H1 (cell line): Measurements from ENCODE around the gene CNNM2. TPM values are rescaled to one million over a fixed set of nuclear protein-coding genes. Genes with fewer than 3 reads are reported as not detected.

Source experiments
- ASH2L ChIP-seq: fragments of 200-600, 300-600 bp; sonication (generic); IDR thresholded peaks from one replicate; pipeline ENCODE4 v1.7.1; 2017; ENCODE audit warnings: low read length
- RXRA ChIP-seq: IDR thresholded peaks from 2 replicates; pipeline ENCODE4 v1.6.1; 2011; ENCODE audit warnings: low read depth, mild to moderate bottlenecking, low read length, moderate library complexity; ENCODE audit not compliant: insufficient read depth
- TBP ChIP-seq: IDR thresholded peaks from 2 replicates; pipeline ENCODE4 v1.6.1; 2011; ENCODE audit warnings: low read depth, low read length, improper control_type of control experiment
- polyA plus RNA-seq, 7 experiments: library from polyadenylated mRNA; depleted of rRNA in 3 of 7; stranded (reverse) in 5 of 7; unstranded in 2 of 7; fragments of >200 nt in 5 of 7; fragments of 200-250 nt in 2 of 7; gene quantifications; 1 replicate in 5 of 7; 2 replicates in 1 of 7; 4 replicates in 1 of 7; pipeline versions ENCODE4 v1.2.1 to v1.2.3, GENCODE V29; 2011 to 2013; ENCODE audit warnings: missing spikeins in 2 of 7, mixed read lengths in 2 of 7
- total RNA-seq: library from RNA; stranded (reverse); fragmentation: NEBNext Ultra II Directional; extraction: Animal tissue kit (Norgen Biotek cat#: 25700); gene quantifications from 2 replicates; pipeline ENCODE4 v1.2.1, GENCODE V29; 2021

Gene CNNM2
- total and polyA plus RNA-seq, 2 of the 8 experiments (the other 6 are each of a cell fraction or from before 2014, with no cell fraction given) = 7.3 to 23.6 TPM

DNA sequence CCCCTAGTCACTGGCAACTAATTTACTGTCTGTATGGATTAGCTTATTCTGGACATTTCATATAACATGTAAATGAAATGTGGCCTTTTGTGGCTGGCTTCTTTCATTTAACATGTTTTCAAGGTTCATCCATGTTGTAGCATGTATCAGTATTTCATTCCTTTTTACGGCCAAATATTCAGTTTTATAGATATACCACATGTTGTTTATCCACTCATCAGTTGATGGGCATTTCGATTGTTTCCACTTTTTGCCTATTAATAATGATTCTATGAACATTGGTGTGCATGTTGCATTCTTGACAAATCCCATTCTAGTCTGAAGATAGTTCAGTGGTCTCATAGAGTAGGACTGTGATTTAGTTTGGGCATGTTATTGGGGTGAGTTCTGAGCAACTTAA, 12.6 kb downstream of the CNNM2 start (continued):
- TF ChIP-seq ASH2L (no peak), RXRA (no peak), TBP (no peak)
